ENCODE results near the gene MRPL33.

Gene MRPL33

DNA sequence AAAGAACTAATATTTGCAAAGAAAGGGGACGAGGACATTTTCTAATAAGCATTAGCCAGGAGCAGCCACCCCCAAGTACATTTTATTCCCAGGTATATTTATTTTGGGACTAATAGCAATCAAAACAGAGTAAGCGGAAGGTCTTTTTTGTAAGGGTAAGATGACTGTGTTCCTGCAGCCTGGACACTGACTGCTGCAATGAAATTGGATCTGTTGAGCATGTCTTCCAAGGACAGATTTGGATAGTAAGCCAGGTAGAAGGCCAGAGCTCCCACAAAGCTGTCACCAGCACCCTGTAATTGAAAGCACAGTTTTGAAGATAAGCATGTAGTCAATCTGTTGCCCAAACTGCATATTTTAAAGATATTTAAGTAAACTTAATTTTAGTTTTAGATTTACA is 10.0 kb downstream of the MRPL33 start:
- no peaks in the 10 kb centered on the region for H3K36me3 ChIP-seq (ENCODE audit: control insufficient read depth in 1 of 2, insufficient read depth in 2 of 2, low read length in 2 of 2)
- H3K27ac ChIP-seq (ENCODE audit: low read length): no peak overlapping the region
- no peak overlapping the region for H3K4me3 ChIP-seq (ENCODE audit: low read depth in 1 of 2, low read length in 2 of 2)
- no peaks in the 10 kb centered on the region for H3K4me1 ChIP-seq (ENCODE audit: control insufficient read depth in 1 of 2, insufficient read depth in 2 of 2, low read length in 2 of 2)
- no peaks in the 10 kb centered on the region for H3K9me3 ChIP-seq (ENCODE audit: control insufficient read depth in 1 of 2, low read length in 2 of 2)
- H3K27me3 ChIP-seq (ENCODE audit: low read depth, low read length): no peaks in the 10 kb centered on the region

DNA sequence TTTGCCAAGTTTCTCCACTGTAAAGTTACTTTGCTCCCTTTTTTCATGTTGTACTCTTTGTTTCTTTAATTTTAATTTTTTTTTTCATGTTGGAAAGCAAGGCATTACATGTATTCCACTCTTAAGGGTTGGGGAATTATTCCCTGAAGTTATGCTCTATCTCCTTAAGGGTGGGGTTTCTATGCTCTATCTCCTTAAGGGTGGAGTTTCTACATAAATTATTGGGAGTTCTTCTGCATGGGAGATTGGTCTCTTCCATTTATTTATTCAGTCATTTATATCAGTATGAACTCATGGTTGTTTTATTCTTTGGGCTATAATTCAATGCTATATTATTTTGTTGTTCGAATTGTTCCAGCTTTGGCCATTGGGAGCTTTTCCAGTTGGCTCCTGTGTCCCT is 11.2 kb downstream of the MRPL33 start:
- Histone ChIP-seq H3K27ac (ENCODE audit: low read length) (no peak overlapping the region), H3K36me3 (ENCODE audit: control insufficient read depth in 1 of 2, insufficient read depth in 2 of 2, low read length in 2 of 2) (no peaks in the 10 kb centered on the region), H3K27me3 (ENCODE audit: low read depth, low read length) (no peaks in the 10 kb centered on the region), H3K4me1 (ENCODE audit: control insufficient read depth in 1 of 2, insufficient read depth in 2 of 2, low read length in 2 of 2) (no peaks in the 10 kb centered on the region), H3K4me3 (ENCODE audit: low read depth in 1 of 2, low read length in 2 of 2) (no peak overlapping the region), H3K9me3 (ENCODE audit: control insufficient read depth in 1 of 2, low read length in 2 of 2) (no peaks in the 10 kb centered on the region)

DNA sequence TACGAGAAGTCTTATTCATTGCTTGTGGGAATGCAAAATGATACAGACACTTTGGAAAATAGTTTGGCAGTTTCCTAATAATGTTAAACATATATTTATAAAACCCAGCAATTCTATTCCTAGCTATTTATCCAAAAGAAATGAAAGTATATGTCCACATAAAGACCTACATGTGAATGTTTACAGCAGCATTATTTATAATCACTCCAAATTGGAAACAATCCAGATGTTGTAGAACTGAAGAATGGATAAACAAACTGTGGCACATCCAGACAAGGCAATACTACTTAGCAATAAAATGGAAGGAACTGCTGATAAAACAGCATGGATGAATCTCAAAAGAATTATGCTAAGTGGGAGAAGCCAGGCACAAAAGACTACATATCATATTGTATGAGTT is 19.3 kb downstream of the MRPL33 start:
- H3K36me3 ChIP-seq (ENCODE audit: control insufficient read depth in 1 of 2, insufficient read depth in 2 of 2, low read length in 2 of 2): no peaks in the 10 kb centered on the region
- no peaks in the 10 kb centered on the region for H3K9me3 ChIP-seq (ENCODE audit: control insufficient read depth in 1 of 2, low read length in 2 of 2)
- no peak overlapping the region for H3K27ac ChIP-seq (ENCODE audit: low read length)
- H3K27me3 ChIP-seq (ENCODE audit: low read depth, low read length): no peaks in the 10 kb centered on the region
- no peaks in the 10 kb centered on the region for H3K4me1 ChIP-seq (ENCODE audit: control insufficient read depth in 1 of 2, insufficient read depth in 2 of 2, low read length in 2 of 2)
- no peak overlapping the region for H3K4me3 ChIP-seq (ENCODE audit: low read depth in 1 of 2, low read length in 2 of 2)

DNA sequence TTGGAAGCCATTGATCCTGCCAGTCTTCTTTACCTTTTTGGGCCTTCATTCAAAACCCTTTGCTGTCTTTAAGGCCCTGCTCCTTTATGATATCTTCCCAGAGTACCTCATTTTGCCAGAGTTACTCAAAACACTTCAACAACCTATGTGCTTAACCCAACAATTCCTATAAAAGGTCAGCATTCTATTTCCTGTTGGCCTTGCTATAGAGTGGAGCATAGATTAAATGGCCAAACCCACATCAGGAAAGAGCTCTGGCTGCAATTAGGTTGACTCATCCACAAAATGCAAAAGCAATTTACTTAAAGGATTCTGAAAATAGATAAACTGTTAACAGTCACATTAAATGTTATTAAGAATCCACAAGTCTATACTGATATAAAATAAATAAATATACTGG is 21.2 kb downstream of the MRPL33 start:
- H3K9me3 ChIP-seq (ENCODE audit: control insufficient read depth in 1 of 2, low read length in 2 of 2): no peaks in the 10 kb centered on the region
- H3K4me3 ChIP-seq (ENCODE audit: low read depth in 1 of 2, low read length in 2 of 2): no peak overlapping the region
- H3K36me3 ChIP-seq (ENCODE audit: control insufficient read depth in 1 of 2, insufficient read depth in 2 of 2, low read length in 2 of 2): no peaks in the 10 kb centered on the region
- H3K27me3 ChIP-seq (ENCODE audit: low read depth, low read length): no peaks in the 10 kb centered on the region
- no peaks in the 10 kb centered on the region for H3K4me1 ChIP-seq (ENCODE audit: control insufficient read depth in 1 of 2, insufficient read depth in 2 of 2, low read length in 2 of 2)
- no peak overlapping the region for H3K27ac ChIP-seq (ENCODE audit: low read length)

DNA sequence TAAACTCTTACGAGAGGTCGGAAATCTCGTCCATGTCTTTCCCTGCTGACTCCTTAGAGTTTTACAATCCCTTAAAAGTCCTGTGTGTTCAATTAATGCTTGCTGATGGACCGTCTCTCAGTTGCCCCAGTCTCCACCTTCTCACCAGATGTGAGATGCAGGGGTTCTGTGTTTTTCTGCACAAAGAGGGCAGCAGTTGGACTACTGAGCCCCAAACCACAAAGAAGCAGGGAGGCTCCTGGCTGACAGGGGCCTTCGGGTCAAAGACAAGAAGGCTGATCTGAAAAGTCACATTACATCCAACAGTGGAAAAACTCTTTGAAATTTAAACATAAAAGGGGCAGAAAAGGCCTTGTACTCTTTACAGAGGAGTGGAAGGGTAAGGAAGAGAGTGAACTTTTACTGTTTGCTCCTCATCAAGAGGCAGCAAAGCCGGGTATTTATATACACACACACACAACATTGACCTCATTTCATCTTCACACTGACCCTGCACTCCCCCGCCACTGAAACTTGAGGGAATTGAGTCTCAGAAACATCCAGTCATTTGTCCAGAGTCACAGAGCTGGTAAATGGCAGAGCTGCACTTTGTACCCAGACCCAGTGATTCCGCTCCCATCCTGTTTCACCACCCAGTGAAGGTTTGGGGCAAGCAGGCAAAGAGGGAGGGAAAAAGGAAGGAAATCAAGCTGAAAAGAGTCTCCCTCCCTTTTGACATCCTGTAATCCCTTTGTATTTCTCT is 23.7 kb downstream of the MRPL33 start:
- Histone ChIP-seq H3K27me3 (ENCODE audit: low read depth, low read length) (no peaks in the 10 kb centered on the region), H3K27ac (ENCODE audit: low read length) (peak overlapping the region; percentile 82), H3K4me1 (ENCODE audit: control insufficient read depth in 1 of 2, insufficient read depth in 2 of 2, low read length in 2 of 2) (no peaks in the 10 kb centered on the region), H3K9me3 (ENCODE audit: control insufficient read depth in 1 of 2, low read length in 2 of 2) (no peaks in the 10 kb centered on the region), H3K36me3 (ENCODE audit: control insufficient read depth in 1 of 2, insufficient read depth in 2 of 2, low read length in 2 of 2) (peaks cover 0 to 4% of the 10 kb centered on the region in 2 donors), H3K4me3 (ENCODE audit: low read depth in 1 of 2, low read length in 2 of 2) (no peak overlapping the region)

DNA sequence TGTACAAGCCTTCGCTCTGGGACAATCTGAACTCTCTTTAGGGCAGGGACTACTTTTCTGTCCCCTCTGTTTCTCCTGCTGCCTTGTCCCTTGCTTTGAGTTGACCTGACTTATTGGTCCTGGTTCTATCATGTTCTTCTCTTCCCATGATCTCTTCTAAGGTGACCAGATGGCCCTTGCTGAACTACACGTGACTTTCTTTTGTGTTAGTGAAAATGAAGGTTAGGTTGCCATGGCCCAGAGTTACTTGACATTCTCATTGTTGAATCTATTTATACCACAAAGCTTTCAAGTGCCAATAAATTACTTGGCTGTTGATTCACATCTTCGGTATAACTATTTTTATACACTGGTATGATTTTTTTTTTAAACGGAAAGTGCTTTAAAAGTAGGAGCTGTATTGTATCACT is 24.4 kb downstream of the MRPL33 start:
- no peaks in the 10 kb centered on the region for H3K27me3 ChIP-seq (ENCODE audit: low read depth, low read length)
- peaks cover 0 to 4% of the 10 kb centered on the region in 2 donors for H3K36me3 ChIP-seq (ENCODE audit: control insufficient read depth in 1 of 2, insufficient read depth in 2 of 2, low read length in 2 of 2)
- peak overlapping the region; percentile 82 for H3K27ac ChIP-seq (ENCODE audit: low read length)
- no peaks in the 10 kb centered on the region for H3K9me3 ChIP-seq (ENCODE audit: control insufficient read depth in 1 of 2, low read length in 2 of 2)
- no peaks in the 10 kb centered on the region for H3K4me1 ChIP-seq (ENCODE audit: control insufficient read depth in 1 of 2, insufficient read depth in 2 of 2, low read length in 2 of 2)
- H3K4me3 ChIP-seq (ENCODE audit: low read depth in 1 of 2, low read length in 2 of 2): no peak overlapping the region

DNA sequence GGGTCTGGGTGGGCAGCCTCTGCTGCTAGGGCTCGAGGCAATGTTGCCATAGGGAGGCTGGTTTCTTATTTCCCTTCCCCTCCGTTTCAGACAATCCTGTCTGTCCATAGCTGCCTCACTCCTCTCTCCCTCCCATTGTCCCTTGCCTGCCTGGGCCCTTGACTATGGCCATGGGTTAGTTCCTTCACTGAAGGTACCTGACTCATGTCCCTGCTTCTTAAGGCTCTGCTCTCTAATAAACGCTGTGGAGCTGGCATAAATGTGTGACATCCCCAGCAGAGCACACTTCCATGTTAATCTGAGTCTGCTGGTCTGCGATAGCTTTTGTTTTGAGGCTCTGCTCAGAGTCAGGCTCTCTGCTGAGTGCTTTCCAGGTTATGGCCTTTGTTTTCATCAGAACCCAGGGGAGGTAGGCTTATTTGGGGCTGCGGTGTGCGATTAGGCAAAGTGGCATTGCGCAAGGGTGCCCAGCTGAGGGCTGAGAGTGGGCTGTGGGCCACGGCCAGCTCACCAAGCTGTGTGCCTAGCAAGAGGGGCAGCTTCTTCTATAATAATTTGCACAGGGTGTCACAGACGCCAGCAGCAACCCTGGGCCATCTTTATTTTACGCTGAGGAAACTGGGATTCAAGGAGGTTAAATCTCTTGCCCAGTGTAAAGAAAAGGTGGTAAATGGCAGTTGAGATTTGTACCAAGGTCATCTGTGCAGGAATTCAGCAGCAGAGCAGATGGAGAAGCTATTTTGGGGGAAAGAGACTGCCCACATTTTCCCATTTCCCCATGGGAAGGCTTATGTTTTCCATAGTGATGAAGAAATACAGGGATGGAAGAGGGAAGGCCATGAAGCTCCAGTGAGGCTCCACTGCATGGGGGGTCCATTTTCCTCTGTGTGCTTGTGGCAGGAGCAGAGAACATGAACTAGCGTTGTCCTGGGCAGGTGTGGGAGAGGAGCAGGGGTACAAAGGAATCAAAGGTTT is 25.6 kb downstream of the MRPL33 start:
- Histone ChIP-seq H3K27ac (ENCODE audit: low read length) (peak overlapping the region; percentile 82), H3K4me1 (ENCODE audit: control insufficient read depth in 1 of 2, insufficient read depth in 2 of 2, low read length in 2 of 2) (no peaks in the 10 kb centered on the region)

DNA sequence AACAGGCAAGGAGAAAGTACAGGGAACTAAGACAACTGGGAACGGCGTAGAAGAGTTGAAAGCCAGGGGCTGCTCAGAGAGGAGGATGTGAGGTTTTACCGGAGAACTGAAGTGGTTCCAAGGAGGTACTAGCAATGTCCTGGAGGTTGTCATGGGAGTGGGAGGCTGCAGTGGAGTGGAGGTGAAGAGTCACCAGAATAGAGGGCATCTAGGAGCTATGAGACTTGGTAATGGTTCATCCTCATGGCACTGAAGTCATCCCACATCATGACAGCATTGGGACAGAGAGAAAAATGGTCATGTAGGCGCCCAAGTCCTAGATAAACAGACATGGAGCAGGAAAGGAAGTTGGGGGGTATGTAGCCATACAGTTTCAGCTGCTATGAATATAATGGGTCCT is 26.3 kb downstream of the MRPL33 start:
- peaks cover 0 to 4% of the 10 kb centered on the region in 2 donors for H3K36me3 ChIP-seq (ENCODE audit: control insufficient read depth in 1 of 2, insufficient read depth in 2 of 2, low read length in 2 of 2)
- H3K4me3 ChIP-seq (ENCODE audit: low read depth in 1 of 2, low read length in 2 of 2): no peak overlapping the region
- no peaks in the 10 kb centered on the region for H3K27me3 ChIP-seq (ENCODE audit: low read depth, low read length)
- no peaks in the 10 kb centered on the region for H3K4me1 ChIP-seq (ENCODE audit: control insufficient read depth in 1 of 2, insufficient read depth in 2 of 2, low read length in 2 of 2)
- peak overlapping the region; percentile 82 for H3K27ac ChIP-seq (ENCODE audit: low read length)
- H3K9me3 ChIP-seq (ENCODE audit: control insufficient read depth in 1 of 2, low read length in 2 of 2): no peaks in the 10 kb centered on the region

More for the DNA sequence above, 25.6 kb downstream of the MRPL33 start:
- Histone ChIP-seq H3K27me3 (ENCODE audit: low read depth, low read length) (no peaks in the 10 kb centered on the region), H3K36me3 (ENCODE audit: control insufficient read depth in 1 of 2, insufficient read depth in 2 of 2, low read length in 2 of 2) (peaks cover 0 to 4% of the 10 kb centered on the region in 2 donors), H3K9me3 (ENCODE audit: control insufficient read depth in 1 of 2, low read length in 2 of 2) (no peaks in the 10 kb centered on the region), H3K4me3 (ENCODE audit: low read depth in 1 of 2, low read length in 2 of 2) (peak overlapping the region in 1 of 2 donors; percentile 27)

DNA sequence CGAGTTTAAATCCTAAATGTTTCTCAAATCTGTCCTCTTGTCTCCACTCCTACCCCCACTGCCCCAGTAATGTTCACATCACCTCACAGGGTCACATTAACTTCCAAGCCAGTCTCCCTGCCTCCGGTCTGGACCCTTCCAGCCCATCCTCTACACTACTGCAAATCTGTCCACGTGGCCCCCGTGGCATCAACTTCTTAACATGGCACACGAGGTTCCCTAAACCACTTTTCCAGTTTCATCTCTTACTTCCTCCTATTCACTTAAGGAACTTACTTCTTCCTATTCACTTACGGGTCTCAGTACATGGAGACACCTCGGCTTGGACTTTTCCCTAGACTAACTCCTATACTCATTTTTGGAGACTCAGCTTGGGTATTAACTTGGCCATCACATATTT is 27.0 kb downstream of the MRPL33 start:
- peaks cover 0 to 4% of the 10 kb centered on the region in 2 donors for H3K36me3 ChIP-seq (ENCODE audit: control insufficient read depth in 1 of 2, insufficient read depth in 2 of 2, low read length in 2 of 2)
- H3K4me1 ChIP-seq (ENCODE audit: control insufficient read depth in 1 of 2, insufficient read depth in 2 of 2, low read length in 2 of 2): no peaks in the 10 kb centered on the region
- no peaks in the 10 kb centered on the region for H3K9me3 ChIP-seq (ENCODE audit: control insufficient read depth in 1 of 2, low read length in 2 of 2)
- H3K4me3 ChIP-seq (ENCODE audit: low read depth in 1 of 2, low read length in 2 of 2): no peak overlapping the region
- H3K27ac ChIP-seq (ENCODE audit: low read length): peak overlapping the region; percentile 72
- H3K27me3 ChIP-seq (ENCODE audit: low read depth, low read length): no peaks in the 10 kb centered on the region

DNA sequence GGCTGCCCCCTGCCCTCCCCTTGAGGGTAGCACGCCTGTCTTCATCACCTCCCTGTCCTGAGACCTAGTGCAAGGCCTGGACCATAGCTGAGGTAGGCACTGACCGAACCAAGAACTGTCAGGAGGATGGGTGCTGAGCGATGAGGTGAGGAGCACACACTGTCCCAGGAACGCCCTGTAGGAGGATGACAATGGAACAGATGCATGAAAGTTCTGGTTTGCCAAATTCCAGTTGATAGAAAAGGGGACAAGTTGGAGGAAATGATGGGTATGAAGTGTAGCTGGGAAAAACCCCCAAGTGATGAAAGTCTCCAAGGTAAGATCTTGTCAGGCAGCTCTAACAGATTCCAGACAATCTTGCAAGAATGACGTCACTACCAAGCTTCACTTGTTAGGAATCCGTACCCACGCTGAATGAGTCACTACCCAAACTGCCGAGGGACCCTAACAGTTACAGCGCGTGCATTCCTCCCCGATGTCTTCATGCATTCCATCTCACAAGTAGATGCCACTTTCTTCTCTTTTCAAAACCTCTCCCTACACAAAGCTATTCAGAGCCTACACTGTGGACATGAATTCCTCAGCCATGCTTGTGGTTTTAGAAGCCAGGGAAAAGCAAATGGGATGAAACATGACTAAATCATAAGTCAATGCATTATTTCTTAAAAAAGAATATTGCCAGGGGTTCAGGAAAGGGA is 27.6 kb downstream of the MRPL33 start:
- Histone ChIP-seq H3K9me3 (ENCODE audit: control insufficient read depth in 1 of 2, low read length in 2 of 2) (no peaks in the 10 kb centered on the region), H3K36me3 (ENCODE audit: control insufficient read depth in 1 of 2, insufficient read depth in 2 of 2, low read length in 2 of 2) (peaks cover 0 to 4% of the 10 kb centered on the region in 2 donors), H3K4me1 (ENCODE audit: control insufficient read depth in 1 of 2, insufficient read depth in 2 of 2, low read length in 2 of 2) (no peaks in the 10 kb centered on the region), H3K27me3 (ENCODE audit: low read depth, low read length) (no peaks in the 10 kb centered on the region), H3K4me3 (ENCODE audit: low read depth in 1 of 2, low read length in 2 of 2) (no peak overlapping the region), H3K27ac (ENCODE audit: low read length) (peak overlapping the region; percentile 76)

DNA sequence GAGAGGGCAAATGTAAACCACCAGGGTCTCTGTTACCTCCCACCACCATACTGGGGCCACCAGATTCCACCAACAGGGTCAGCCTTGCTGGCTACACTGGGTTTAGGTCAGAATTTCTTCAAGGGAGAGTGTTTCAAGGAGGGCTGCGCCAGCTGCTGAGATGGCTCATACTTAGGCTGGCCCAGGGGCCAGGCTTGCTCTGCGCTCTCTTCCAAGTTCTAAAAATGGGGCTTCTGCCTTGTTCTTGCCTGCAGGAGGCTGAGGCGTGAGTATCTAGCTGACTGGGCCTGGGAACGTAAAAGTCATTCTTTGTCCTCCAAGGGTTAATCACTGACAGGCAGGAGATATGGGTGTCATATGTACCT is 28.1 kb downstream of the MRPL33 start:
- H3K27ac ChIP-seq (ENCODE audit: low read length): peak overlapping the region; percentile 76
- peaks cover 0 to 4% of the 10 kb centered on the region in 2 donors for H3K36me3 ChIP-seq (ENCODE audit: control insufficient read depth in 1 of 2, insufficient read depth in 2 of 2, low read length in 2 of 2)
- no peaks in the 10 kb centered on the region for H3K4me1 ChIP-seq (ENCODE audit: control insufficient read depth in 1 of 2, insufficient read depth in 2 of 2, low read length in 2 of 2)
- H3K9me3 ChIP-seq (ENCODE audit: control insufficient read depth in 1 of 2, low read length in 2 of 2): no peaks in the 10 kb centered on the region
- H3K4me3 ChIP-seq (ENCODE audit: low read depth in 1 of 2, low read length in 2 of 2): no peak overlapping the region
- H3K27me3 ChIP-seq (ENCODE audit: low read depth, low read length): no peaks in the 10 kb centered on the region
